PFSK-1 (cell line): Measurements from ENCODE around the gene GSK3B.

Source experiments
- SIN3A ChIP-seq: IDR thresholded peaks from 2 replicates; pipeline ENCODE4 v1.6.1; 2012; ENCODE audit warnings: mild to moderate bottlenecking, low read length, moderate library complexity, borderline replicate concordance; ENCODE audit not compliant: insufficient read depth
- TAF1 ChIP-seq: IDR thresholded peaks from 2 replicates; pipeline ENCODE4 v1.6.1; 2012; ENCODE audit warnings: low read length, control low read depth, borderline replicate concordance; ENCODE audit not compliant: insufficient read depth
- TF ChIP-seq, protein P1 (sequence below), 2 experiments: IDR thresholded peaks; 2 replicates each; pipeline versions ENCODE4 v1.6.1 to v1.8.0; 2011 to 2012; ENCODE audit warnings: low read depth in 2 of 2, low read length in 2 of 2, control low read depth in 1 of 2, inconsistent platforms in 1 of 2, mild to moderate bottlenecking in 1 of 2, moderate library complexity in 1 of 2; ENCODE audit not compliant: insufficient read depth in 1 of 2

DNA sequence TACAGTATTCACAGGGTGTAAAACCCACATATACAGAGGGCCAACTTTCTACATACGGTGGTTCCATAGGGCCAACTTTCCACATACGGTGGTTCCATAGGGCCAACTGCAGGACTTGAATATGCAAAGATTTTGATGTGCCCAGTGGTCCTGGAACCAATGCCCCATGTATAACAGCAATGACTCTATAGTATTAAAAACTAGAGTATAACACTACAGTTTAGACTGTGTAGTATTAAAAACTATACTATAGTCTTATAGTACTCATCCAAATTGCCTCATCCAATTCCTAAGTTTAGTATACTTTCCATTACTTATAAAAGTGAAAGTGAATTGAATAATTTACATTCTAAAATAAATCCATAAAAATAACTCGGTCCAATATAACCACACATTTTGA is 75.9 kb downstream of the GSK3B start:
- no peak for TF ChIP-seq SIN3A
- no peak for TF ChIP-seq TAF1
- TF ChIP-seq, protein P1, sequence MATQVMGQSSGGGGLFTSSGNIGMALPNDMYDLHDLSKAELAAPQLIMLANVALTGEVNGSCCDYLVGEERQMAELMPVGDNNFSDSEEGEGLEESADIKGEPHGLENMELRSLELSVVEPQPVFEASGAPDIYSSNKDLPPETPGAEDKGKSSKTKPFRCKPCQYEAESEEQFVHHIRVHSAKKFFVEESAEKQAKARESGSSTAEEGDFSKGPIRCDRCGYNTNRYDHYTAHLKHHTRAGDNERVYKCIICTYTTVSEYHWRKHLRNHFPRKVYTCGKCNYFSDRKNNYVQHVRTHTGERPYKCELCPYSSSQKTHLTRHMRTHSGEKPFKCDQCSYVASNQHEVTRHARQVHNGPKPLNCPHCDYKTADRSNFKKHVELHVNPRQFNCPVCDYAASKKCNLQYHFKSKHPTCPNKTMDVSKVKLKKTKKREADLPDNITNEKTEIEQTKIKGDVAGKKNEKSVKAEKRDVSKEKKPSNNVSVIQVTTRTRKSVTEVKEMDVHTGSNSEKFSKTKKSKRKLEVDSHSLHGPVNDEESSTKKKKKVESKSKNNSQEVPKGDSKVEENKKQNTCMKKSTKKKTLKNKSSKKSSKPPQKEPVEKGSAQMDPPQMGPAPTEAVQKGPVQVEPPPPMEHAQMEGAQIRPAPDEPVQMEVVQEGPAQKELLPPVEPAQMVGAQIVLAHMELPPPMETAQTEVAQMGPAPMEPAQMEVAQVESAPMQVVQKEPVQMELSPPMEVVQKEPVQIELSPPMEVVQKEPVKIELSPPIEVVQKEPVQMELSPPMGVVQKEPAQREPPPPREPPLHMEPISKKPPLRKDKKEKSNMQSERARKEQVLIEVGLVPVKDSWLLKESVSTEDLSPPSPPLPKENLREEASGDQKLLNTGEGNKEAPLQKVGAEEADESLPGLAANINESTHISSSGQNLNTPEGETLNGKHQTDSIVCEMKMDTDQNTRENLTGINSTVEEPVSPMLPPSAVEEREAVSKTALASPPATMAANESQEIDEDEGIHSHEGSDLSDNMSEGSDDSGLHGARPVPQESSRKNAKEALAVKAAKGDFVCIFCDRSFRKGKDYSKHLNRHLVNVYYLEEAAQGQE (IDR thresholded peaks at IDR 0.05; ENCODE audit: insufficient read depth in 1 of 2, low read depth in 2 of 2, low read length in 2 of 2): no peak
